SU-DHL-6 (cell line): ENCODE data around the gene TBC1D22A.

ENCODE experiments used
- CTCF ChIP-seq: fragments of 200-600 bp; sonication (generic); IDR thresholded peaks from one replicate; pipeline ENCODE4 v1.5.1; 2017; ENCODE audit warnings: antibody characterized with exemption, mild to moderate bottlenecking, low read length, moderate library complexity; ENCODE audit not compliant: insufficient read depth, poor library complexity, severe bottlenecking
- EZH2phosphoT487 ChIP-seq: fragments of 200-600 bp; sonication (generic), shearing (Covaris generic); conservative IDR thresholded peaks from 2 replicates; pipeline ENCODE4 v1.6.1; 2018; ENCODE audit warnings: mild to moderate bottlenecking, antibody characterized with exemption, low read length, moderate library complexity, mixed read lengths

GRCh38 chr22:46867106-46867505, 104.7 kb downstream of the TBC1D22A start:
- TF ChIP-seq CTCF (no peak), EZH2phosphoT487 (no peak)
